OCI-M2 (cell line): ENCODE measurements around the gene ZAP70.

Experiments used
- DNase-seq: peaks from one replicate; lab custom pipeline; 2025; ENCODE audit not compliant: unreplicated experiment; lab: John Stamatoyannopoulos, UW

ZAP70 gene

GRCh38 chr2:97747716-97748115, 34.3 kb downstream of the ZAP70 start:
- DNase-seq, result no peak

GRCh38 chr2:97749581-97749980, 36.2 kb downstream of the ZAP70 start:
- no peak for DNase-seq

- no peak for DNase-seq
Measured at GRCh38 chr2:97750017-97750416, 36.6 kb downstream of the ZAP70 start.

- no peak for DNase-seq
Measured at GRCh38 chr2:97751752-97752151, 38.4 kb downstream of the ZAP70 start.

GRCh38 chr2:97752342-97753334, 39.3 kb downstream of the ZAP70 start:
- no peak for DNase-seq

- no peak for DNase-seq
Measured at GRCh38 chr2:97754690-97755346, 41.4 kb downstream of the ZAP70 start.

- DNase-seq, result no peak
Measured at GRCh38 chr2:97755491-97755890, 42.1 kb downstream of the ZAP70 start.

- DNase-seq, result no peak
Measured at GRCh38 chr2:97757062-97757461, 43.7 kb downstream of the ZAP70 start.

- no peak for DNase-seq
Measured at GRCh38 chr2:97758131-97758705, 44.8 kb downstream of the ZAP70 start.

- no peak for DNase-seq
Measured at GRCh38 chr2:97759727-97760407, 46.5 kb downstream of the ZAP70 start.

- DNase-seq, result no peak
Measured at GRCh38 chr2:97760480-97761049, 47.2 kb downstream of the ZAP70 start.

- no peak for DNase-seq
Measured at GRCh38 chr2:97761192-97761591, 47.8 kb downstream of the ZAP70 start.

- DNase-seq, result no peak
Measured at GRCh38 chr2:97763176-97763845, 49.9 kb downstream of the ZAP70 start.

- DNase-seq, result no peak
Measured at GRCh38 chr2:97764559-97765263, 51.3 kb downstream of the ZAP70 start.

- DNase-seq, result no peak
Measured at GRCh38 chr2:97765933-97766332, 52.6 kb downstream of the ZAP70 start.

- DNase-seq, result no peak
Measured at GRCh38 chr2:97766567-97766966, 53.2 kb downstream of the ZAP70 start.

- DNase-seq, result no peak
Measured at GRCh38 chr2:97769308-97769707, 55.9 kb downstream of the ZAP70 start.

- DNase-seq, result no peak
Measured at GRCh38 chr2:97769711-97770110, 56.3 kb downstream of the ZAP70 start.

GRCh38 chr2:97770445-97770844, 57.1 kb downstream of the ZAP70 start:
- no peak for DNase-seq

- no peak for DNase-seq
Measured at GRCh38 chr2:97774425-97774824, 61.0 kb downstream of the ZAP70 start.
